Left renal cortex interstitium (tissue), 4 donors: ENCODE data around the gene SNAP29. TPM values are rescaled to one million over a fixed set of nuclear protein-coding genes. Genes with fewer than 3 reads are reported as not detected.
"Not testable (repeated sequence)": the region's sequence is repeated elsewhere in the genome, so short reads cannot be mapped to it uniquely, and the experiment has no call there.

Experiments used
- DNase-seq, 4 donors: peaks; one replicate each; pipeline ENCODE4 v3.0.0-alpha.2; 2013; ENCODE audit warnings: low read depth in 4 of 4, low spot score in 2 of 4, missing footprints in 1 of 4
- polyA plus RNA-seq, 4 donors: library from polyadenylated mRNA; unstranded; fragments of 120-200 nt; gene quantifications; one replicate each; pipeline ENCODE4 v1.2.1, GENCODE V29; 2013; ENCODE audit not compliant: insufficient read length in 4 of 4

Gene SNAP29
- polyA plus RNA-seq, 4 donors: 30.1 to 33.8 (median 30.4) TPM

GRCh38 chr22:20890975-20891374 lies 32.2 kb downstream of the SNAP29 start:
- no peak for DNase-seq

DNA sequence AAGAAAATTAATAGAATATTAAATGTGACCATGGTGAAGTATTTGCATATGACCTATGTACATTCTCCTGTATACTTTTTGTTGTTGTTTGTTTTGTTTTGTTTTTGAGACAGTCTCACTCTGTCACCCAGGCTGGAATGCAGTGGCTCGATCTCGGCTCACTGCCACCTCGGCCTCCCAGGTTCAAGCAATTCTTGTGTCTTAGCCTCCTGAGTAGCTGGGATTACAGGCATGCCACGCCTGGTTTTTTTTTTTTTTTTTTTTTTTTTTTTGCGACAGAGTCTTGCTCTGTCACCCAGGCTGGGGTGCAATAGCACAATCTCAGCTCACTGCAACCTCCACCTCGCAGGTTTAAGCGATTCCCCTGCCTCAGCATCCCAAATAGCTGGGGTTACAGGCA lies 38.9 kb downstream of the SNAP29 start:
- not testable (repeated sequence) for DNase-seq

- DNase-seq: no peak
These were observed 41.1 kb downstream of the SNAP29 start for GRCh38 chr22:20899827-20900423.

DNA sequence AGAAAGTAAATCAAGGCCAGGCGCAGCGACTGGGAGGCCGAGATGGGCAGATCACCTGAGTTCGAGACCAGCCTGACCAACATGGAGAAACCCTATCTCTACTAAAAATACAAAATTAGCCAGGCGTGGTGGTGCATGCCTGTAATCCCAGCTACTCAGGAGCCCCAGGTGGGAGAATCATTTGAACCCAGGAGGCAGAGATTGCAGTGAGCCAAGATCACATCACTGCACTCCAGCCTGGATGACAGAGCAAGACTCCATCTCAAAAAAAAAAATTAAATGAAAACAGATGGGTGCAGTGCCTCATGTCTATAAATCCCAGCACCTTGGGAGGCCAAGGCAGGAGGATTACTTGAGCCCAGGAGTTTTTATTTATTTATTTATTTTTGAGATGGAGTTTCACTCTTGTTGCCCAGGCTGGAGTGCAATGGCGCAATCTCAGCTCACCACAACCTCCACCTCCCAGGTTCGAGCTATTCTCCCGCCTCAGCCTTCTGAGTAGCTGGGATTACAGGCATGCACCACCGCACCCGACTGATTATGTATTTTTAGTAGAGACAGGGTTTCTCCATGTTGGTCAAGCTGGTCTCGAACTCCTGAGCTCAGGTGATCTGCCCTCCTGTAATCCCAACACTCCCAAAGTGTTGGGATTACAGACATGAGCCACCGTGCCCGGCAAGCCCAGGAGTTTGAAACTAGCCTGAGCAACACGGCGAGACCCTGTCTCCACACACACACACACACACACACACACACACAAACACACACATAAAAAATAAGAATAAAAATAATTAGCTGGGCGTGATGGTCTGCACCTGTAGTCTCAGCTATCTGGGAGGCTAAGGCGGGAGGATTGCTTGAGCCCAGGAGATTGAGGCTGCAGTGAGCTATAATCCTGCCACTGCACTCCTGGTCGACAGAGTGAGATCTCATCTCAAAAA lies 42.6 kb downstream of the SNAP29 start:
- not testable (repeated sequence) for DNase-seq

DNA sequence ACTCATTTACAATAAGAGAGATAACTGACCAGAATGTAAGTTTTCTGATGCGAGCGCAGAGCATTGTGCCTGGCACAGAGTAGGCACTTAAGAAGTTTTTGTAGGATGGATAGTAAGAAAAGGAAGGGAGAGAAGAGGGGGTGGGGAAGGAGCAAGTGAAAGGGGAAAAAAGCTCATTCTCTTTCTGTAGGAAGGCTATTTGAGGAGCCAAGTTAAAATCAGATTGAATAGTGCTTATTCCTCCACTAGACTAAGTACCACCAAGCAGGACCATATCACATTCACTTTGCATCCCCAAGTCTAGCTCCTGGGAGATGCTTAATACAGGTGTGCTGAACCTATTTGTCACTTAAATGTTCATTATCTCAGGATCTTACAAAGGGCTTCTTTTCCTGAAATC lies 44.3 kb downstream of the SNAP29 start:
- no peak for DNase-seq

GRCh38 chr22:20904008-20904979 lies 45.5 kb downstream of the SNAP29 start:
- DNase-seq: no peak

GRCh38 chr22:20904980-20905355 lies 46.2 kb downstream of the SNAP29 start:
- no peak for DNase-seq

DNA sequence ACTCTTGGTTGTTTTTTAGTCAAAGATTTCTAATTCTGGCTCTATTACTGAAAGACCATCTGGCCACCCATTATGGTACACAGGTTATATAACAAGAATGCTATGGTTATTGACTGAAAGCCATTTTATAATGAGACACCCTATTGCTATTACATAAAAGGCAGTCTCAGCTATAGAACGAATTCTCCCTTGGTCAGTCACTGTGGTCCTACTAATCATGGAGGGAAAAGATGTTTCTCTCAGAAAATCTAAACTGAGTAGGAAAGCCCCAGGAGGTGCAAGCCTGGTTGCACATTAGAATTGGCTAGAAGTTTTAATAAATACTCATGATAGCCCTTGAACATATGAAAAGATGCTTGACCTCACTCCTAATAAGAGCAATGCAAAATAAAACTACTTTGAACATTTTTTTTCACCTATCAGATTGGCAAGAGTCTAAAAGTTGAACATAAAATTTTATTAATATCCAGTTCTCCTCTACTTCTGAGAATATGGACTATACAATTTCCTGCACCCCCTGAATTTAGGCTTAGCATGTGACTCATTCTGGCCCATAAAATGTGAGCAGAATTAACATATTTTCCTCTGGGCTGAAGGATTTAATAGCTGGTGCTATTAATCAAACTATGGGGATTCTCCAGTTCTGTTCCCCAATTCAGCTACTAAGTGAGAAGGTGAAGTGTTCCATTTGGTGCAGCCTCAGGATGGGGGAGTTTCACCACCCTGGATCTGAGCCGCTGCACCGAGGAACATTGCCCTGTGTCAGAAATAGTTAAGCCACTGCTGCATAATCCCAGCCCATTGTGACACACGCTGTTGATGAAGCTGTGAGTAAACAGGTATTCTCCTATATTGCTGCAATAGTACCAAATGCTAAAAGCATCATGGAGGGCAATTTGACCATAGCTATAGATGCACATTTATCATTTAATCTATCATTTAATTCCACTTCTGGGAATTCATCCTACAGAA lies 46.9 kb downstream of the SNAP29 start:
- DNase-seq: no peak

GRCh38 chr22:20906387-20906767 lies 47.6 kb downstream of the SNAP29 start:
- DNase-seq: no peak

- not testable (repeated sequence) for DNase-seq
These were observed 49.9 kb downstream of the SNAP29 start for GRCh38 chr22:20908717-20909116.

DNA sequence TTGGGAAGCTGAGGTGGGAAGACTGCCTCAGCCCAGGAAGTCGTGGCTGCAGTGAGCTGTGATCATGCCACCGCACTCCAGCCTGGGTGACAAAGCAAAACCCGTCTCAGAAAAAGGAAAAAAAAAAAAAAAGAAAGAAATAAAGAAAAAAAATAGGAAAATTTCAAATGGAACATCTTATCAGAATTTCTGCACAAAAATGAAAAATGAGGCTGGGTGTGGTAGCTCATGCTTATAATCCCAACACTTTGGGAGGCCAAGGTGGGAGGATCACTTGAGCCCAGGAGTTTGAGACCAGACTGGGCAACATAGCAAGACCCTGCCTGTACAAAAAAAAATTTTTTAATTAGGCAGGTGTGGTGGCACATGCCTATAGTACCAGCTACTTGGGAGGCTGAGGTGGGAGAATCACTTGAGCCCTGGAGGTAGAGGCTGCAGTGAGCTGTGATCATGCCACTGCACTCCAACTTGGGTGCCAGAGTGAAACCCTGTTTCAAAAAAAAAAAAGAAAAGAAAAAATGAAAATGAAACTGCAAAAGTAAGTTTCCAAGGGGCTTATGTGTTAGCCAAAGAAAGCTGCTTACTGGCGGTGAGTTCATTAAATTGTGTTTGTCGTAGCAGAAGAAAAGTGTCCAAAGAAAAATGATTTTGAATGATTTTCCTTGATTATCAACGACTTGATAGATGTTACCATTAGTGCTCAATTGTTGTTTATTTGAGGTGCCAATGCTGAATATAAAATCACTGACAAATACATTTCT lies 50.9 kb downstream of the SNAP29 start:
- no peak for DNase-seq

DNA sequence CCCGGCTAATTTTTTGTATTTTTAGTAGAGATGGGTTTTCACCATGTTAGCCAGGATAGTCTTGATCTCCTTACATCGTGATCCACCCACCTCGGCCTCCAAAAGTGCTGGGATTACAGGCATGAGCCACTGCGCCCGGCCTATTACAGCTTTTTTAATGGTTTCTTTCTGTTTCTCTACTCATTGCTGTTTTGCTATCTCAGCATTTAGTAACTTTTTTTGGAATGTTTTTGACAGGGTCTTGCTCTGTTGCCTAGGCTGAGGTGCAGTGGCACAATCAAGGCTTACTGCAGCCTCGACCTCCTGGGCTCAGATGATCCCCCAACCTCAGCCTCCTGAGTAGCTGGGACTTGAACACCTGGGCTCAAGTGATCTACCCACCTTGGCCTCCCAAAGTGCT lies 53.7 kb downstream of the SNAP29 start:
- no peak for DNase-seq

- peak; percentile 89 to 96 (median 96) for DNase-seq
These were observed 58.4 kb downstream of the SNAP29 start, which contains the start of gene CRKL for GRCh38 chr22:20916916-20917810. CRKL (plus strand) TSS chr22:20917407; CDS start chr22:20917935, 528 bp downstream.

DNA sequence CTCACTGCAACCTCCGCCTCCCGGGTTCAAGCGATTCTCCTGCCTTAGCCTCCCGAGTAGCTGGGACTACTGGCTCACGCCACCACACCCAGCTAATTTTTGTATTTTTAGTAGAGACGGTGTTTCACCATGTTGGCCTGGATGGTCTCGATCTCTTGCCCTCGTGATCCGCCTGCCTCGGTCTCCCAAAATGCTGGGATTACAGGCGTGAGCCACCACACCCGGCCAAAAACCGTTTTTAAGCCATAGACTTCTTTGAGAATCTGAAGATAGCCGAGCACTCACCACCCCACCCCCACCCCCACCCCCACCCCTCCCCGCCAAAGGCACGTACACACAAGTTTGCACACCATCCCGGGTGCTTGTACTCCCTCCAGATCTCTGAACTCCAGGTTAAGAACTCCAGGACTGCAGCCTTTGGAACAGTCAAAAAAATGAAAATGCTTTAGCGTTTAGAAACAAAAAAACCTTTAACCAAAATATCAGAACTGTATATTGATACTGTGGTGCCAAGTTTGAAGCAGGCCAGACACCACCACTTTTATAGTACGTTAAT lies 59.9 kb downstream of the SNAP29 start:
- no peak for DNase-seq

DNA sequence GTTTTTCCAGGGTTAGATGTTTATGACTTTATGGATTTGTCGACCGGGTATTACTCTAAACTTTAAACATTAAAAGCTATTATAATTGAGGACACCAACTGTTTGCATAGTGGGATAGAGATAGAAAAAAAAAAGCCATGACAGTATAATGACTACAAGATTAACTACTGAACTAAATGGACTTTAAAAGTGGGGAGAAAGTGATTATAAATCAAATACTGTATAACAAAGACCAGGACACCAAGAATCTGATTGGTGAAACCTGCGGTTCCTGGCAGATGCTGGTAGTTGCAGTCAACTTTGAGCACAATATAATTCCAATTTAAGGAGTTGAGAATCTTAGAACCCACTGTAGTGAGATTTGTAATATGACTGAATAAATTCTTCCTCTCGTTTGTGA lies 60.9 kb downstream of the SNAP29 start:
- DNase-seq: no peak

DNA sequence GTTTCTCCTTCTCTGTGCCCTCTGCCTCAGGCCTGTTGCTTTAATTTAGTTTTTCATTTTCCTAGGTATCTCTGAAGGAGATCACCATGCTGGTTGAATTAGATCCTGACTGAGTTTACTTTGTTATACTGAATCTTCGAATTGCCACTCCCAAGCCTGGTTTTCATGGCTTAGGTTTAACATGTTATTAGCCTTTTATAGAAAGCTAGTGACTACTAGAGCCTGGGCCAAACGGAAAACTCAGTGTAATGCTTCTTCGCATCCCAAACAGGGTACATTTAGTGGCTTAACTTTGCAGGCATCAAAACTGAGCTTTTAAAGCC lies 62.0 kb downstream of the SNAP29 start:
- no peak for DNase-seq

- DNase-seq: no peak
These were observed 63.4 kb downstream of the SNAP29 start for GRCh38 chr22:20922141-20922751.
